Activated CD8-positive, alpha-beta T cell treated with anti-CD3 and anti-CD28 coated beads, Interleukin-2, amount 10 ng/mL, durations not matched to agents 7 days and 5 days (primary cell): ENCODE measurements around the gene ARGLU1. TPM values are rescaled to one million over a fixed set of nuclear protein-coding genes. Genes with fewer than 3 reads are reported as not detected.
A peak's percentile ranks its signal among the peaks of the same experiment; 100 is the strongest.
"Not testable (repeated sequence)": the region's sequence is repeated elsewhere in the genome, so short reads cannot be mapped to it uniquely, and the experiment has no call there.

Source experiments
- ATAC-seq: fragments of 150-1000 bp; cut with Tn5 transposase; one replicate; pipeline ENCODE4 v1.10.0; 2021; ENCODE audit warnings: moderate library complexity
- CTCF ChIA-PET: fragments of 350-600 bp; sonication (Branson Sonifier 250); formaldehyde crosslinking; loops from one replicate; lab custom pipeline; 2021; ENCODE audit warnings: antibody characterized with exemption; lab: Charles Lee
- POLR2A ChIA-PET: fragments of 350-600 bp; sonication (Branson Sonifier 250); formaldehyde crosslinking; loops from one replicate; lab custom pipeline; 2021; ENCODE audit warnings: antibody characterized with exemption; lab: Charles Lee
- DNase-seq: peaks from one replicate; pipeline ENCODE4 v3.0.0-alpha.2; 2020
- H3K27ac Mint-ChIP-seq: one replicate; pipeline ENCODE4 v1.8.0; 2021; ENCODE audit warnings: mild to moderate bottlenecking, mixed read lengths
- H3K27me3 Mint-ChIP-seq: one replicate; pipeline ENCODE4 v1.8.0; 2021; ENCODE audit warnings: low read depth, mixed read lengths
- H3K36me3 Mint-ChIP-seq: one replicate; pipeline ENCODE4 v1.8.0; 2021; ENCODE audit warnings: low read depth, mixed read lengths
- H3K4me1 Mint-ChIP-seq: one replicate; pipeline ENCODE4 v1.8.0; 2021; ENCODE audit warnings: low read depth, mixed read lengths
- H3K4me3 Mint-ChIP-seq: one replicate; pipeline ENCODE4 v1.8.0; 2021; ENCODE audit warnings: mild to moderate bottlenecking, mixed read lengths
- H3K9me3 Mint-ChIP-seq: one replicate; pipeline ENCODE4 v1.8.0; 2022; ENCODE audit warnings: mixed read lengths; ENCODE audit not compliant: insufficient read depth
- total RNA-seq, 2 experiments: library from RNA; stranded (reverse); gene quantifications; one replicate each; pipeline ENCODE4 v1.2.3, GENCODE V29; 2021

The ARGLU1 gene, protein sequence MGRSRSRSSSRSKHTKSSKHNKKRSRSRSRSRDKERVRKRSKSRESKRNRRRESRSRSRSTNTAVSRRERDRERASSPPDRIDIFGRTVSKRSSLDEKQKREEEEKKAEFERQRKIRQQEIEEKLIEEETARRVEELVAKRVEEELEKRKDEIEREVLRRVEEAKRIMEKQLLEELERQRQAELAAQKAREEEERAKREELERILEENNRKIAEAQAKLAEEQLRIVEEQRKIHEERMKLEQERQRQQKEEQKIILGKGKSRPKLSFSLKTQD
- total RNA-seq: 10 to 100 TPM; 86.6 to 97.0 TPM

DNA sequence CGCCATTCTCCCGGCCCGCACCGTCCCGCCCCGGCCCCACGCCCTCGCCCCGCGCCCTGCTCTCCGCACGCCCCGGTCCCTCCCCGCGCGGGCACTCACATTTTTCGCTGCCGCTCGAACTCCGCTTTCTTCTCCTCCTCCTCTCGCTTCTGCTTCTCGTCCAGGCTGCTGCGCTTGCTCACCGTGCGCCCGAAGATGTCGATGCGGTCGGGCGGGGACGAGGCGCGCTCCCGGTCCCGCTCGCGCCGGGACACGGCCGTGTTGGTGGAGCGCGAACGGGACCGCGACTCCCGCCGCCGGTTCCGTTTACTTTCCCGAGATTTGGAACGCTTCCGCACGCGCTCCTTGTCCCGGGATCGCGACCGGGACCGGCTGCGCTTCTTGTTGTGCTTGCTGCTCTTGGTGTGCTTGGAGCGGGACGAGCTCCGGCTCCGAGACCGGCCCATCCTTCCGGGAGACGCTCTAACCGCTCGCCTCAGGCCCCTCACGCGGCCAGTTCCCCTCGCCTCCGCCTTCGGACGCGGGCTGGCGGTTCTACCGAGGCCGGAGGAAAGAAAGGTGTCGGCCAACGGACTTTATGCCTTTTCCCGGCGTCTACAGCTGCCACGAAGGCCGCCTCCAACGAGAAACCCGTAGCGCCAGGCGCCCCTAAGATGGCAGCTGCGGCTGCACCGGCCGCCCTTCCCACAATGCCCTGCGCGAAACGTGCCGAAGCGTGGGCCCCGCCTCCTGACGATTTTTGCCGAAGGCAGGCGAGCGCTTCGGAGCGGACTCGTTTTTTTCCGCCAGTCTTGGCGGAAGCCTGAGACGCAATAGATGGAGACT, at the start of gene ARGLU1:
Gene ARGLU1 (minus strand): TSS at position 664 of the 825 bp plus-strand sequence. CDS start 218 bp downstream, at position 446.
- Mint-ChIP-seq H3K27me3 (no peaks in the 10 kb centered on the region), H3K4me3 (peak within 1 kb of the TSS; percentile 97), H3K9me3 (no peaks in the 10 kb centered on the region), H3K27ac (peak within 1 kb of the TSS; percentile 93), H3K4me1 (peaks cover 54% of the 10 kb centered on the region), H3K36me3 (peaks cover 34% of the 10 kb centered on the region)
- ATAC-seq: peak; percentile 85
- peak; percentile 96 for DNase-seq
- ChIA-PET POLR2A (interaction anchor here (0.6 to 1.5 kb wide), 10 partner anchors 9 to 1702 kb away, joined by 3 to 7 read pairs (median 3); partner anchors contain the start of genes EFNB2 and TNFSF13B), CTCF (interaction anchor here (3.8 to 9.2 kb wide), 2 partner anchors 31 to 52 kb away, joined by 20 to 57 read pairs; partner anchors contain the start of gene EFNB2)

- POLR2A ChIA-PET: no interaction called here
- ATAC-seq: no peak
- Mint-ChIP-seq H3K4me3 (no peak overlapping the region), H3K27me3 (peaks cover 11% of the 10 kb centered on the region), H3K36me3 (no peaks in the 10 kb centered on the region), H3K4me1 (no peaks in the 10 kb centered on the region), H3K9me3 (no peaks in the 10 kb centered on the region), H3K27ac (no peak overlapping the region)
- no peak for DNase-seq
- CTCF ChIA-PET: no interaction called here
Measured at GRCh38 chr13:106617561-106617960, 49.6 kb upstream of the ARGLU1 start.

DNA sequence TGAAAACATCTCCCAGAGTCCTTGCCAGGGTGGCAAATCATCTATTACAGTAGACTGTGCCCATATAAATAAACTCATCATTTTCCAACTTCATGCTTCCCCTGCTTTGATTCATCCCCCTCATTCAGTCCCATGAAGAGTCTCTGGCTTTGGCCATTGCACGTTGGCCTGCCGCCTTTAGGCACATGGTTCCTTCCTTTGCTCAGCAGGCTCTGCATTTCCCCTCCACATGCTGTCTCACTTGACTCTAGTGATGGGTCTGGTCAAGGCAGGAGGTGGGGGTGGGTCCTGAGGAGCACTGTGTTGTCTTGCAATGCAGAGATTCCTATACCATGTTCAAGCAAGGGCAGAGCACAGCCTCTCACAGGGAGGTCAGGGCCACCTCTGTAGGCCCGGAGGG, 48.8 kb upstream of the ARGLU1 start:
- Mint-ChIP-seq H3K27ac (no peak overlapping the region), H3K27me3 (peaks cover 10% of the 10 kb centered on the region), H3K9me3 (no peaks in the 10 kb centered on the region), H3K36me3 (no peaks in the 10 kb centered on the region), H3K4me1 (no peaks in the 10 kb centered on the region), H3K4me3 (no peak overlapping the region)
- ChIA-PET POLR2A (no interaction called here), CTCF (no interaction called here)
- ATAC-seq (no peak), DNase-seq (no peak)

GRCh38 chr13:106614874-106615273, 46.9 kb upstream of the ARGLU1 start:
- DNase-seq (no peak), ATAC-seq (no peak)
- Mint-ChIP-seq H3K4me3 (no peak overlapping the region), H3K9me3 (no peaks in the 10 kb centered on the region), H3K27me3 (peaks cover under 1% of the 10 kb centered on the region), H3K36me3 (no peaks in the 10 kb centered on the region), H3K4me1 (no peaks in the 10 kb centered on the region), H3K27ac (no peak overlapping the region)
- ChIA-PET CTCF (no interaction called here), POLR2A (no interaction called here)

- Mint-ChIP-seq H3K27ac (no peak overlapping the region), H3K4me1 (no peaks in the 10 kb centered on the region), H3K36me3 (no peaks in the 10 kb centered on the region), H3K4me3 (no peak overlapping the region), H3K27me3 (peaks cover 8% of the 10 kb centered on the region), H3K9me3 (no peaks in the 10 kb centered on the region)
- no peak for ATAC-seq
- ChIA-PET CTCF (no interaction called here), POLR2A (no interaction called here)
- DNase-seq: no peak
Measured at GRCh38 chr13:106612688-106613087, 44.8 kb upstream of the ARGLU1 start.

DNA sequence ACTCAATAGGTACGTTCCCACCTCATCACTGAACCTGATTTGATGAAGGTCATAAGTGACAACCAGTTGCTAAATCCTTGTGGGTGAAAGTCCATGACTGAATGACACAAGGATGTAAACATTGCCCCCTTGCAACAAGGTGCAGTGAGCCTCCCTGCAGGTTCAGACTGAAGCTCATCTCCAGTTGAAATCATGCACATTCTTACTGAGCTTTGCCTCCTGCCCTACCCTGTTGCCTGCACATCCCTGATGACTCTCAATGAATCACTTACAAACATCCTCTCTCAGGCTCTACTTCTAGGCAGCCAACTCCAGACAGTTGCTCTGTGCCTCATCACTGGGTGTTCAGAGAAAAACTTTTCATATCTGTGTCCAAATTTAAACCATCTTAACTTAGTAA, 42.5 kb upstream of the ARGLU1 start:
- Mint-ChIP-seq H3K9me3 (no peaks in the 10 kb centered on the region), H3K4me3 (no peak overlapping the region), H3K4me1 (no peaks in the 10 kb centered on the region), H3K27ac (no peak overlapping the region), H3K36me3 (no peaks in the 10 kb centered on the region), H3K27me3 (peaks cover 11% of the 10 kb centered on the region)
- no peak for ATAC-seq
- no peak for DNase-seq
- ChIA-PET POLR2A (no interaction called here), CTCF (interaction anchor here (1.7 kb wide), 1 partner anchor 10 kb away, joined by 5 read pairs; no protein-coding TSS in a partner anchor)

- no peak for ATAC-seq
- no peaks in the 10 kb centered on the region for H3K9me3 Mint-ChIP-seq
- ChIA-PET POLR2A (no interaction called here), CTCF (interaction anchor here (1.1 to 1.7 kb wide), 2 partner anchors 11 kb away, joined by 3 to 5 read pairs; no protein-coding TSS in a partner anchor)
- H3K4me3 Mint-ChIP-seq: no peak overlapping the region
- no peaks in the 10 kb centered on the region for H3K36me3 Mint-ChIP-seq
- H3K4me1 Mint-ChIP-seq: no peaks in the 10 kb centered on the region
- no peak overlapping the region for H3K27ac Mint-ChIP-seq
- peaks cover 11% of the 10 kb centered on the region for H3K27me3 Mint-ChIP-seq
- DNase-seq: no peak
Measured at GRCh38 chr13:106609116-106609515, 41.2 kb upstream of the ARGLU1 start.

DNA sequence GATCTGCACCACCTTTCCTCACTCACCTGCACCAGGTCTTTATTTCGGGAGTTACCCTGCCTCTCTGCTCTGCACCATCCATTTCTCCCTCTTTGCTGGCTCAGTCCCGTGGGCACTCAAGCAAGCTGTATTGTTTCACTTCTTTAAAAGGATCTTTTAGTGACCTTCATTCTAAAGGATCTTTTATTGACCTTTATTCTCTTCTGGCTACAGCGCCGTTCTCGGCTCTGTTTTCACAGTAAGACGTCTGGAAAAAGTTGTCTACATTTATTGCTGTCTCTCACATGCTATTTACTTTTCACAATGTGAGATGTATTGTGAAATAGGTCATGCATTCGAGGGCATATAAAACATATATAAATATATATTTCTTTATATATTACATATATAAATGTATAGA, 35.6 kb upstream of the ARGLU1 start:
- DNase-seq (no peak), ATAC-seq (no peak)
- Mint-ChIP-seq H3K36me3 (no peaks in the 10 kb centered on the region), H3K4me3 (no peak overlapping the region), H3K27me3 (peaks cover 4% of the 10 kb centered on the region), H3K4me1 (peaks cover 5% of the 10 kb centered on the region), H3K27ac (no peak overlapping the region), H3K9me3 (no peaks in the 10 kb centered on the region)
- ChIA-PET CTCF (no interaction called here), POLR2A (no interaction called here)

DNA sequence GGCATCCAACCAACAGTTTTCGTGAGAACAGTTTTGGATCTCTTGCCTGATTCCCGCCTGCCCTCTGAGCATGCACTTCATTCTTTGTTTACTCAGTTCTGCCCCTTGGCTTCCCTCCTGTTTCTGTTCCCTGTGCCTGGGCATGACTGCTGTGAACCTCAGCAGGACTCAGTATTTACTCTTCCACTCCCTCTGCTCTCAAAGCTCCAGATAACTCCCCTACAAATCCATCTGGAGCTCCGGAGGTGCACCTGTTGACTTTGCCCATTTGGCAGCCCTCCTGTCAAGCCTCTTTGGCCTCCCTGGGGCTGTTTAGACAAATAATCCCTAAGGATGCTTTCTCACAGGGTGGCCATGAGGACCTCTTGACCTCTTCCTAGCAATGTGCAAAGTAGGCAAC, 34.2 kb upstream of the ARGLU1 start:
- ATAC-seq: no peak
- Mint-ChIP-seq H3K36me3 (no peaks in the 10 kb centered on the region), H3K4me3 (no peak overlapping the region), H3K4me1 (peaks cover 5% of the 10 kb centered on the region), H3K27ac (no peak overlapping the region), H3K27me3 (peaks cover 3% of the 10 kb centered on the region), H3K9me3 (no peaks in the 10 kb centered on the region)
- DNase-seq: no peak
- POLR2A ChIA-PET: no interaction called here
- CTCF ChIA-PET: no interaction called here

DNA sequence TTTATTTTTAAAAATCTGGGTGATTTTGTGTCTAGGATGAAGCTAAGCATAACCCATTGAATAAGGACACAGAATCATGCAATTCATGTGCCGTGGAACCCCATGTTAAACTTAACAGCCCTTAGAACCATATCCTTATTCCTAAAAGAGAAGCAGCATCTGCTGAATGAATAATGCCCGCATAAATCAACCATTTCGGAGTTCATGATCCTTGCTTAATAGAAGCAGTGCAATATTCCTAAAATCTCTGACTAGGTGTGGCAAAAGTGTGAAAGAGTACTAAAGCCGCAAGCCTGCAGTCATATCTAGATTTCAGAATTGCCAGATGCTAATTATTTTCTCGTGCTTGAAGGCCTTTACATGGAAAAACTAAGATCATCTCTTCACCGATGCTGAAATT, 33.6 kb upstream of the ARGLU1 start:
- ATAC-seq: no peak
- POLR2A ChIA-PET: no interaction called here
- no peak for DNase-seq
- CTCF ChIA-PET: no interaction called here
- peaks cover 5% of the 10 kb centered on the region for H3K4me1 Mint-ChIP-seq
- no peak overlapping the region for H3K27ac Mint-ChIP-seq
- H3K9me3 Mint-ChIP-seq: no peaks in the 10 kb centered on the region
- peaks cover 3% of the 10 kb centered on the region for H3K27me3 Mint-ChIP-seq
- H3K4me3 Mint-ChIP-seq: no peak overlapping the region
- H3K36me3 Mint-ChIP-seq: no peaks in the 10 kb centered on the region

DNA sequence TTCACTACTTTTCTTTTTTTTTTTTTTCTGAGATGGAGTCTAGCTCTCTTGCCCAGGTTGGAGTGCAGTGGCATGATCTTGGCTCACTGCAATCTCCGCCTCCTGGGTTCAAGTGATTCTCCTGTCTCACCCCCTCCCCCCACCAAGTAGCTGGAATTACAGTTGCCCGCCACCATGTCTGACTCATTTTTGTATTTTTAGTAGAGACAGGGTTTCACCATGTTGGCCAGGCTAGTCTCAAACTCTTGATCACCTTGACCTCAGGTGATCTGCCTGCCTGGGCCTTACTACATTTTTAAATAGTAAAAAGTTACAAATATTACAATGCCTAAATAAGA, 32.8 kb upstream of the ARGLU1 start:
- DNase-seq, ATAC-seq, H3K36me3 Mint-ChIP-seq, H3K4me1 Mint-ChIP-seq, H3K27me3 Mint-ChIP-seq, H3K9me3 Mint-ChIP-seq, POLR2A ChIA-PET, CTCF ChIA-PET, H3K27ac Mint-ChIP-seq, H3K4me3 Mint-ChIP-seq: not testable (repeated sequence)
